IMR-90 (cell line): ENCODE results near the gene FAM131C. TPM values are rescaled to one million over a fixed set of nuclear protein-coding genes. Genes with fewer than 3 reads are reported as not detected.

Experiments used
- ATAC-seq: fragments of 200-7000 bp; cut with Tn5 transposase; 2 replicates; pipeline ENCODE4 v1.9.1; 2020; ENCODE audit warnings: low read depth, mild to moderate bottlenecking, moderate library complexity
- BruUV-seq: library from RNA; stranded (reverse); fragments of 400-500 nt; replicated peaks from 2 replicates; lab custom pipeline; 2021; lab: Mats Ljungman, UMichigan
- CTCF ChIA-PET: fragments of 300-600 bp; formaldehyde crosslinking; extraction: SDS; loops from one replicate; lab custom pipeline; 2021; ENCODE audit warnings: antibody characterized with exemption; lab: Yijun Ruan, JAX
- POLR2A ChIA-PET: fragments of 300-600 bp; sonication (Branson Sonifier 250); formaldehyde crosslinking; loops from one replicate; lab custom pipeline; 2022; ENCODE audit warnings: antibody characterized with exemption; ENCODE audit not compliant: unreplicated experiment; lab: Charles Lee
- DNase-seq: peaks from one replicate; pipeline ENCODE4 v3.0.0; 2013
- H2AFZ ChIP-seq: replicated peaks from 2 replicates; pipeline ENCODE3; 2013; ENCODE audit warnings: low read length, mild to moderate bottlenecking; ENCODE audit not compliant: poor library complexity
- H2AK5ac ChIP-seq: 2 replicates; pipeline ENCODE4 v1.6.1; 2013; ENCODE audit warnings: low read depth, low read length, inconsistent platforms
- H2AK9ac ChIP-seq: replicated peaks from 2 replicates; pipeline ENCODE3; 2013; ENCODE audit warnings: mild to moderate bottlenecking, low read depth, low read length, moderate library complexity; ENCODE audit not compliant: poor library complexity
- H2BK120ac ChIP-seq: 2 replicates; pipeline ENCODE4 v1.6.1; 2013; ENCODE audit warnings: low read depth, low read length, inconsistent platforms
- H2BK15ac ChIP-seq: 3 replicates; pipeline ENCODE4 v1.6.1; 2013; ENCODE audit warnings: low read depth, low read length, inconsistent platforms
- H2BK20ac ChIP-seq: 2 replicates; pipeline ENCODE4 v1.6.1; 2013; ENCODE audit warnings: low read depth, mild to moderate bottlenecking, inconsistent platforms, low read length, moderate library complexity
- H2BK5ac ChIP-seq: 2 replicates; pipeline ENCODE4 v1.6.1; 2013; ENCODE audit warnings: mild to moderate bottlenecking, low read depth, low read length, inconsistent platforms; ENCODE audit not compliant: poor library complexity, severe bottlenecking
- H3K14ac ChIP-seq: replicated peaks from 2 replicates; pipeline ENCODE4 v1.6.1; 2013; ENCODE audit warnings: low read depth, low read length, inconsistent platforms
- H3K18ac ChIP-seq: 2 replicates; pipeline ENCODE4 v1.6.1; 2013; ENCODE audit warnings: low read depth, low read length, control low read depth
- H3K23ac ChIP-seq: 2 replicates; pipeline ENCODE4 v1.6.1; 2013; ENCODE audit warnings: low read depth, low read length, inconsistent platforms
- H3K27ac ChIP-seq: 2 replicates; pipeline ENCODE4 v1.5.1; 2013; ENCODE audit warnings: mild to moderate bottlenecking, control low read depth, low read length; ENCODE audit not compliant: insufficient read depth
- H3K27me3 ChIP-seq: 2 replicates; pipeline ENCODE4 v1.6.1; 2013; ENCODE audit warnings: low read length; ENCODE audit not compliant: control insufficient read depth, insufficient read depth
- H3K36me3 ChIP-seq: 2 replicates; pipeline ENCODE4 v1.6.1; 2013; ENCODE audit warnings: low read length, mixed read lengths; ENCODE audit not compliant: control insufficient read depth, insufficient read depth
- H3K4ac ChIP-seq: 2 replicates; pipeline ENCODE4 v1.6.1; 2013; ENCODE audit warnings: low read depth, low read length, inconsistent platforms
- H3K4me1 ChIP-seq: 2 replicates; pipeline ENCODE4 v1.6.1; 2013; ENCODE audit warnings: low read length, mixed read lengths; ENCODE audit not compliant: control insufficient read depth, insufficient read depth
- H3K4me2 ChIP-seq: 2 replicates; pipeline ENCODE4 v1.6.1; 2013; ENCODE audit warnings: low read depth, mild to moderate bottlenecking, control low read depth, low read length, moderate library complexity
- H3K4me3 ChIP-seq: 2 replicates; pipeline ENCODE4 v1.5.1; 2013; ENCODE audit warnings: low read depth, mild to moderate bottlenecking, control low read depth, low read length, moderate library complexity; ENCODE audit not compliant: insufficient read depth
- H3K56ac ChIP-seq: 2 replicates; pipeline ENCODE4 v1.6.1; 2013; ENCODE audit warnings: low read length, inconsistent platforms; ENCODE audit not compliant: insufficient read depth; ENCODE audit errors: extremely low read depth
- H3K79me1 ChIP-seq, 2 experiments: 2 replicates each; pipeline ENCODE4 v1.6.1; 2013; ENCODE audit warnings: low read length in 2 of 2, inconsistent platforms in 1 of 2, low read depth in 1 of 2
- H3K9ac ChIP-seq: 2 replicates; pipeline ENCODE4 v1.6.1; 2013; ENCODE audit warnings: low read depth, low read length, control low read depth
- H3K9me1 ChIP-seq: 2 replicates; pipeline ENCODE4 v1.6.1; 2013; ENCODE audit warnings: low read length, inconsistent platforms; ENCODE audit not compliant: insufficient read depth
- H3K9me3 ChIP-seq: 2 replicates; pipeline ENCODE4 v1.6.1; 2013; ENCODE audit warnings: low read length; ENCODE audit not compliant: control insufficient read depth, insufficient read depth
- H4K20me1 ChIP-seq: 2 replicates; pipeline ENCODE4 v1.6.1; 2013; ENCODE audit warnings: low read length, inconsistent platforms; ENCODE audit not compliant: insufficient read depth
- H4K5ac ChIP-seq: 2 replicates; pipeline ENCODE4 v1.6.1; 2013; ENCODE audit warnings: mild to moderate bottlenecking, low read depth, low read length, control low read depth
- H4K8ac ChIP-seq, 2 experiments: 2 replicates each; pipeline ENCODE4 v1.6.1; 2013; ENCODE audit warnings: low read depth in 2 of 2, low read length in 2 of 2, control low read depth in 1 of 2, inconsistent platforms in 1 of 2
- H4K91ac ChIP-seq: 2 replicates; pipeline ENCODE4 v1.6.1; 2013; ENCODE audit warnings: low read depth, low read length, inconsistent platforms; ENCODE audit not compliant: insufficient read depth
- CTCF ChIP-seq: conservative IDR thresholded peaks from 2 replicates; pipeline ENCODE4 v1.5.1; 2012; ENCODE audit warnings: mild to moderate bottlenecking, low read depth, low read length, improper control_type of control experiment
- ELK1 ChIP-seq: fragments of 150-350 bp; IDR thresholded peaks from 2 replicates; pipeline ENCODE4 v1.6.1; 2016; ENCODE audit warnings: low read depth, mild to moderate bottlenecking, low read length, moderate library complexity, borderline replicate concordance
- FOS ChIP-seq: fragments of 150-350 bp; IDR thresholded peaks from 2 replicates; pipeline ENCODE4 v1.6.1; 2016; ENCODE audit warnings: low read depth, low read length
- MAZ ChIP-seq: IDR thresholded peaks from 2 replicates; pipeline ENCODE4 v1.6.1; 2012; ENCODE audit warnings: low read depth, mild to moderate bottlenecking, low read length, improper control_type of control experiment, moderate library complexity, borderline replicate concordance
- MXI1 ChIP-seq: IDR thresholded peaks from 2 replicates; pipeline ENCODE4 v1.6.1; 2012; ENCODE audit warnings: low read depth, mild to moderate bottlenecking, low read length, moderate library complexity, borderline replicate concordance
- POLR2A ChIP-seq: IDR thresholded peaks from 2 replicates; pipeline ENCODE4 v1.6.1; 2012; ENCODE audit warnings: mild to moderate bottlenecking, low read depth, low read length
- RAD21 ChIP-seq: IDR thresholded peaks from 2 replicates; pipeline ENCODE4 v1.6.1; 2012; ENCODE audit warnings: low read length, improper control_type of control experiment
- SMC3 ChIP-seq: fragments of 150-350 bp; IDR thresholded peaks from 2 replicates; pipeline ENCODE4 v1.6.1; 2016; ENCODE audit warnings: low read depth, mild to moderate bottlenecking, antibody characterized with exemption, low read length, moderate library complexity
- WGBS, 2 experiments: methylation state at CpG; one replicate each; pipeline versions ENCODE4 v1.1.5 to v1.1.7; 2013; ENCODE audit warnings: missing lambda C conversion rate in 2 of 2; ENCODE audit not compliant: insufficient read length in 1 of 2; ENCODE audit errors: extremely low coverage in 2 of 2; 5-methylcytosine and 5-hydroxymethylcytosine counted together
- dilution Hi-C: fragments of 300-500 bp; cut with HindIII; formaldehyde crosslinking; loops from one replicate; pipeline ENCODE4 v1.14.3; 2018; ENCODE audit warnings: low sequenced_read_pairs; ENCODE audit not compliant: unreplicated experiment
- in situ Hi-C: fragments of 300-500 bp; cut with MboI; formaldehyde crosslinking; loops from 3 replicates; pipeline ENCODE4 v1.14.3; 2019; ENCODE audit warnings: low sequenced_read_pairs, inconsistent platforms, mixed read lengths
- intact Hi-C: fragments of 100-400 bp; cut with micrococcal nuclease; formaldehyde crosslinking; loops from 2 replicates; pipeline ENCODE4 v1.10.0; 2022
- polyA plus RNA-seq, 3 experiments: library from polyadenylated mRNA; depleted of rRNA; stranded (reverse); fragments of >200 nt; gene quantifications; 2 replicates each; pipeline ENCODE4 v1.2.3, GENCODE V29; 2012; ENCODE audit warnings: low replicate concordance in 1 of 3
- total RNA-seq: library from RNA; depleted of rRNA; stranded (reverse); fragments of >200 nt; gene quantifications from 2 replicates; pipeline ENCODE4 v1.2.3, GENCODE V29; 2012

The FAM131C gene
- total and polyA plus RNA-seq, 2 of the 4 experiments (the other 2 are of a cell fraction), result 0.18 to 1.0 TPM

GRCh38 chr1:16009030-16009460, 64.4 kb downstream of the FAM131C start:
- H2AK5ac ChIP-seq, result no peak overlapping the region
- H4K91ac ChIP-seq, result no peak overlapping the region
- H4K8ac ChIP-seq, result no peak overlapping the region
- no peaks in the 10 kb centered on the region for H3K36me3 ChIP-seq
- H3K4me2 ChIP-seq, result no peak overlapping the region
- H3K79me1 ChIP-seq, result no peaks in the 10 kb centered on the region
- H3K27ac ChIP-seq, result no peak overlapping the region
- H3K9ac ChIP-seq, result no peak overlapping the region
- no CpG with 5 or more reads among the region's 4 CpGs for WGBS, 2 experiments
- no peak overlapping the region for H3K23ac ChIP-seq
- H2AFZ ChIP-seq, result peak overlapping the region; percentile 74
- H3K56ac ChIP-seq, result no peak overlapping the region
- H3K4me1 ChIP-seq, result peaks cover 9% of the 10 kb centered on the region
- H3K27me3 ChIP-seq, result peaks cover 2% of the 10 kb centered on the region; the same call in 1 of the 2 replicates
- H3K14ac ChIP-seq, result no peak overlapping the region
- no peak overlapping the region for H3K4ac ChIP-seq
- peak overlapping the region; percentile 73 for H2AK9ac ChIP-seq
- BruUV-seq, result no TSS peak
- H2BK5ac ChIP-seq, result no peak overlapping the region
- dilution Hi-C loops, result no loop called here
- no peaks in the 10 kb centered on the region; the same call in 1 of the 2 replicates for H3K9me1 ChIP-seq
- no peak overlapping the region for H2BK20ac ChIP-seq
- DNase-seq (peak; percentile 67), ATAC-seq (peak; percentile 79)
- no peak overlapping the region for H4K5ac ChIP-seq
- CTCF ChIA-PET, result interaction anchor here (0.8 kb wide), 1 partner anchor 231 kb away, joined by 3 read pairs; no protein-coding TSS in a partner anchor
- intact Hi-C loops, result loop anchor here (1.0 to 5.0 kb wide), 3 partner anchors 24 to 217 kb away; no protein-coding TSS in a partner anchor
- H3K4me3 ChIP-seq, result no peak overlapping the region
- no peak overlapping the region for H2BK120ac ChIP-seq
- H2BK15ac ChIP-seq, result no peak overlapping the region
- H3K18ac ChIP-seq, result no peak overlapping the region
- in situ Hi-C loops, result no loop called here
- no peaks in the 10 kb centered on the region for H3K9me3 ChIP-seq
- peak; percentile 97 for TF ChIP-seq CTCF
- peak; percentile 98 for TF ChIP-seq RAD21
- TF ChIP-seq MAZ, result no peak
- TF ChIP-seq ELK1, result no peak
- no peak for TF ChIP-seq MXI1
- TF ChIP-seq POLR2A, result 0 out of 2 replicates have a peak, but pooled peaks have one; percentile 23
- no peak for TF ChIP-seq FOS
- TF ChIP-seq SMC3, result peak; percentile 98
- H4K20me1 ChIP-seq, result 0 out of 2 replicates have a peak, but pooled peaks cover 4% of the 10 kb centered on the region
- POLR2A ChIA-PET, result no interaction called here
